Loucy (cell line): ENCODE measurements around the gene DAB1.

ENCODE experiments used
- H2AFZ ChIP-seq: fragments of 200-600 bp; sonication (generic); 2 replicates; pipeline ENCODE4 v1.6.0; 2016; ENCODE audit warnings: antibody characterized with exemption, mild to moderate bottlenecking, low read length, moderate library complexity
- H3F3A ChIP-seq: fragments of 200-600 bp; 2 replicates; pipeline ENCODE4 v1.6.0; 2016; ENCODE audit warnings: antibody characterized with exemption, low read depth, mild to moderate bottlenecking
- H3K27me3 ChIP-seq: fragments of 200-600 bp; sonication (generic); 2 replicates; pipeline ENCODE4 v1.6.1; 2014; ENCODE audit warnings: low read length, mild to moderate bottlenecking; ENCODE audit not compliant: insufficient read depth, poor library complexity, severe bottlenecking
- H3K36me3 ChIP-seq: fragments of 200-600 bp; sonication (generic); 2 replicates; pipeline ENCODE4 v1.6.1; 2016; ENCODE audit warnings: low read length; ENCODE audit not compliant: insufficient read depth
- H3K4me1 ChIP-seq: fragments of 200-600 bp; sonication (generic); 2 replicates; pipeline ENCODE4 v1.5.1; 2014; ENCODE audit warnings: low read length, mild to moderate bottlenecking; ENCODE audit not compliant: insufficient read depth, poor library complexity, severe bottlenecking
- H3K4me2 ChIP-seq: fragments of 200-600 bp; sonication (generic); 2 replicates; pipeline ENCODE4 v1.6.0; 2014; ENCODE audit warnings: antibody characterized with exemption, low read length, low read depth, mild to moderate bottlenecking; ENCODE audit not compliant: poor library complexity, severe bottlenecking
- H3K4me3 ChIP-seq: fragments of 200-600 bp; sonication (generic); 2 replicates; pipeline ENCODE4 v1.5.1; 2014; ENCODE audit warnings: low read length, mild to moderate bottlenecking, mixed read lengths; ENCODE audit not compliant: poor library complexity, severe bottlenecking
- H3K79me2 ChIP-seq: fragments of 200-600 bp; sonication (generic); 2 replicates; pipeline ENCODE4 v1.6.1; 2014; ENCODE audit warnings: low read length; ENCODE audit not compliant: insufficient read depth
- H3K9ac ChIP-seq: fragments of 200-600 bp; sonication (generic); 2 replicates; pipeline ENCODE4 v1.6.0; 2014; ENCODE audit warnings: mild to moderate bottlenecking, low read depth, low read length, moderate library complexity; ENCODE audit not compliant: poor library complexity, severe bottlenecking
- H3K9me2 ChIP-seq: fragments of 200-600 bp; sonication (generic); replicated peaks from 2 replicates; pipeline ENCODE4 v1.6.1; 2016; ENCODE audit warnings: low read depth, low read length, mixed read lengths
- H3K9me3 ChIP-seq: fragments of 200-600 bp; sonication (generic); 2 replicates; pipeline ENCODE4 v1.6.1; 2014; ENCODE audit warnings: mild to moderate bottlenecking, antibody characterized with exemption, low read length, low read depth; ENCODE audit not compliant: insufficient read depth
- H4K20me1 ChIP-seq: fragments of 200-600 bp; sonication (generic); 2 replicates; pipeline ENCODE4 v1.6.0; 2014; ENCODE audit warnings: antibody characterized with exemption, low read length, mild to moderate bottlenecking; ENCODE audit not compliant: insufficient read depth, poor library complexity, severe bottlenecking
- EZH2phosphoT487 ChIP-seq: fragments of 200-600 bp; IDR thresholded peaks from 2 replicates; pipeline ENCODE4 v1.6.1; 2018; ENCODE audit warnings: antibody characterized with exemption, mild to moderate bottlenecking, moderate library complexity, borderline replicate concordance
- TF ChIP-seq, protein P1 (sequence below): fragments of 200-600 bp; sonication (generic); conservative IDR thresholded peaks from 2 replicates; pipeline ENCODE4 v1.5.1; 2014; ENCODE audit warnings: mild to moderate bottlenecking, antibody characterized with exemption, low read length

Gene DAB1

GRCh38 chr1:57115030-57115614 is 308.7 kb downstream of the DAB1 start:
- Histone ChIP-seq H3F3A (no peaks in the 10 kb centered on the region), H3K79me2 (no peaks in the 10 kb centered on the region), H3K4me3 (no peak overlapping the region), H3K4me1 (no peaks in the 10 kb centered on the region), H3K4me2 (no peak overlapping the region), H3K9me2 (no peaks in the 10 kb centered on the region), H3K27me3 (no peaks in the 10 kb centered on the region), H3K9me3 (no peaks in the 10 kb centered on the region), H3K9ac (no peak overlapping the region), H3K36me3 (no peaks in the 10 kb centered on the region), H2AFZ (no peak overlapping the region), H4K20me1 (no peaks in the 10 kb centered on the region)
- no peak for TF ChIP-seq EZH2phosphoT487
- TF ChIP-seq, protein P1, sequence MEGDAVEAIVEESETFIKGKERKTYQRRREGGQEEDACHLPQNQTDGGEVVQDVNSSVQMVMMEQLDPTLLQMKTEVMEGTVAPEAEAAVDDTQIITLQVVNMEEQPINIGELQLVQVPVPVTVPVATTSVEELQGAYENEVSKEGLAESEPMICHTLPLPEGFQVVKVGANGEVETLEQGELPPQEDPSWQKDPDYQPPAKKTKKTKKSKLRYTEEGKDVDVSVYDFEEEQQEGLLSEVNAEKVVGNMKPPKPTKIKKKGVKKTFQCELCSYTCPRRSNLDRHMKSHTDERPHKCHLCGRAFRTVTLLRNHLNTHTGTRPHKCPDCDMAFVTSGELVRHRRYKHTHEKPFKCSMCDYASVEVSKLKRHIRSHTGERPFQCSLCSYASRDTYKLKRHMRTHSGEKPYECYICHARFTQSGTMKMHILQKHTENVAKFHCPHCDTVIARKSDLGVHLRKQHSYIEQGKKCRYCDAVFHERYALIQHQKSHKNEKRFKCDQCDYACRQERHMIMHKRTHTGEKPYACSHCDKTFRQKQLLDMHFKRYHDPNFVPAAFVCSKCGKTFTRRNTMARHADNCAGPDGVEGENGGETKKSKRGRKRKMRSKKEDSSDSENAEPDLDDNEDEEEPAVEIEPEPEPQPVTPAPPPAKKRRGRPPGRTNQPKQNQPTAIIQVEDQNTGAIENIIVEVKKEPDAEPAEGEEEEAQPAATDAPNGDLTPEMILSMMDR: no peak

- no peaks in the 10 kb centered on the region for H4K20me1 ChIP-seq
- H3K9me3 ChIP-seq: no peaks in the 10 kb centered on the region
- TF ChIP-seq EZH2phosphoT487: no peak
- TF ChIP-seq, protein P1: no peak
- no peaks in the 10 kb centered on the region for H3K27me3 ChIP-seq
- H3K9ac ChIP-seq: no peak overlapping the region
- no peaks in the 10 kb centered on the region for H3K79me2 ChIP-seq
- H3K36me3 ChIP-seq: no peaks in the 10 kb centered on the region
- no peaks in the 10 kb centered on the region for H3K9me2 ChIP-seq
- H2AFZ ChIP-seq: no peak overlapping the region
- H3K4me2 ChIP-seq: no peak overlapping the region
- no peaks in the 10 kb centered on the region for H3K4me1 ChIP-seq
- H3F3A ChIP-seq: no peaks in the 10 kb centered on the region
- no peak overlapping the region for H3K4me3 ChIP-seq
Observed at GRCh38 chr1:57112148-57112547, 311.7 kb downstream of the DAB1 start.

- H3K9me2 ChIP-seq: no peaks in the 10 kb centered on the region
- no peak overlapping the region for H3K9ac ChIP-seq
- no peaks in the 10 kb centered on the region for H3K79me2 ChIP-seq
- H3F3A ChIP-seq: no peaks in the 10 kb centered on the region
- no peaks in the 10 kb centered on the region for H4K20me1 ChIP-seq
- no peak for TF ChIP-seq EZH2phosphoT487
- TF ChIP-seq, protein P1: no peak
- no peak overlapping the region for H2AFZ ChIP-seq
- no peaks in the 10 kb centered on the region for H3K27me3 ChIP-seq
- no peaks in the 10 kb centered on the region for H3K9me3 ChIP-seq
- no peaks in the 10 kb centered on the region for H3K36me3 ChIP-seq
- H3K4me2 ChIP-seq: no peak overlapping the region
- no peaks in the 10 kb centered on the region for H3K4me1 ChIP-seq
- no peak overlapping the region for H3K4me3 ChIP-seq
Observed at GRCh38 chr1:57111175-57111574, 312.7 kb downstream of the DAB1 start.
